Progenitor cell of endocrine pancreas (in vitro differentiated cells): Measurements from ENCODE around the gene CARTPT. TPM values are rescaled to one million over a fixed set of nuclear protein-coding genes. Genes with fewer than 3 reads are reported as not detected.
A peak's percentile ranks its signal among the peaks of the same experiment; 100 is the strongest.

Experiments used
- DNase-seq: peaks from one replicate; pipeline ENCODE4 v3.0.0; 2021; ENCODE audit warnings: low spot score; ENCODE audit not compliant: unreplicated experiment
- H3K27ac Mint-ChIP-seq: 2 replicates; pipeline ENCODE4 v1.8.0; 2021; ENCODE audit warnings: mild to moderate bottlenecking, moderate library complexity, mixed read lengths
- H3K27me3 Mint-ChIP-seq: 2 replicates; pipeline ENCODE4 v1.8.0; 2021; ENCODE audit warnings: mixed read lengths
- H3K36me3 Mint-ChIP-seq: 2 replicates; pipeline ENCODE4 v1.8.0; 2022; ENCODE audit warnings: mixed read lengths; ENCODE audit not compliant: insufficient read depth
- H3K4me1 Mint-ChIP-seq: 2 replicates; pipeline ENCODE4 v1.8.0; 2021; ENCODE audit warnings: low read depth, mixed read lengths
- H3K4me3 Mint-ChIP-seq: 2 replicates; pipeline ENCODE4 v1.8.0; 2021; ENCODE audit warnings: low read depth, mild to moderate bottlenecking, moderate library complexity, mixed read lengths
- H3K9me3 Mint-ChIP-seq: 2 replicates; pipeline ENCODE4 v1.8.0; 2021; ENCODE audit warnings: low read depth, mixed read lengths
- total RNA-seq: library from RNA; stranded (reverse); gene quantifications from 2 replicates; pipeline ENCODE4 v1.2.1, GENCODE V29; 2021
- TF ChIP-seq, protein P1 (sequence below): fragments of 200-600 bp; sonication (generic); IDR thresholded peaks from one replicate; pipeline ENCODE4 v1.5.0; 2021; ENCODE audit warnings: antibody characterized with exemption, mild to moderate bottlenecking; ENCODE audit not compliant: unreplicated experiment

CARTPT gene
- total RNA-seq, 1 donor from 2014 or later, result not detected

DNA sequence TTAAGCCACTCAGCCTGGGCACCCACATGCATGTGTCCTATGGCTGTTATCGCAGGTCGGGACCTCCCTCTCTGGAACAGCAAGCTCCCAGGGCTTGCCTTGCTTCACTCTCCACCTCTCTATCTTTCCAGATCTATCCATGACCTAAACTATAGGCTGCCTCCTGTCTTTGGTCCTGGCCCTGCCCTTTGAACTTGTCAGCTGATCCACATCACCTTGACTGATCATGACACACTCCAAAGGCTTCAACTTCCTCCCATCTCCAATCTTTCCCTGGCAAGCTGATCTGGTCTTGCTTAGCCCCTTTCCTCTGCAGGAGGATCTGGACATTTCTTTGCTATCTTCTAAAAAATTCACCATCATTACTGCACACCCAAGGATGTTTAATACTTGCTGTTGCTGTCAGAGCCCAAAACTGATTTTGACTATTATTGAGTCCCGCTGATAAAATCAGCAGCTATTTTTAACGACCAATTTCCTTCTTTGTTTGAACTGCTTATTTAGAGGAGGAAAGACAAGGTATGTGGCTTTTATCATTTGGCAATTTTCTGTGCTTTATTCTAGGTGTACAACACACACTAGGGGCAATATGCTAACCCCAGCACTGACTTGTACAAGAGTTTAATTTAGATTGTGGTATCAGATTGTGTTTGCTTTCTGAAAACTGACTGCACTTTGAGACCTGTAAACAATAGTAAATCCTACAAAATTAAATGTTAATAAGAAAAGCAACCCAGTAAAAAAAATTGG lies 33.5 kb downstream of the CARTPT start:
- Mint-ChIP-seq H3K9me3 (no peaks in the 10 kb centered on the region), H3K27me3 (peaks cover 6% of the 10 kb centered on the region), H3K27ac (no peak overlapping the region), H3K36me3 (no peaks in the 10 kb centered on the region), H3K4me3 (no peak overlapping the region), H3K4me1 (peaks cover 2% of the 10 kb centered on the region)
- TF ChIP-seq, protein P1, sequence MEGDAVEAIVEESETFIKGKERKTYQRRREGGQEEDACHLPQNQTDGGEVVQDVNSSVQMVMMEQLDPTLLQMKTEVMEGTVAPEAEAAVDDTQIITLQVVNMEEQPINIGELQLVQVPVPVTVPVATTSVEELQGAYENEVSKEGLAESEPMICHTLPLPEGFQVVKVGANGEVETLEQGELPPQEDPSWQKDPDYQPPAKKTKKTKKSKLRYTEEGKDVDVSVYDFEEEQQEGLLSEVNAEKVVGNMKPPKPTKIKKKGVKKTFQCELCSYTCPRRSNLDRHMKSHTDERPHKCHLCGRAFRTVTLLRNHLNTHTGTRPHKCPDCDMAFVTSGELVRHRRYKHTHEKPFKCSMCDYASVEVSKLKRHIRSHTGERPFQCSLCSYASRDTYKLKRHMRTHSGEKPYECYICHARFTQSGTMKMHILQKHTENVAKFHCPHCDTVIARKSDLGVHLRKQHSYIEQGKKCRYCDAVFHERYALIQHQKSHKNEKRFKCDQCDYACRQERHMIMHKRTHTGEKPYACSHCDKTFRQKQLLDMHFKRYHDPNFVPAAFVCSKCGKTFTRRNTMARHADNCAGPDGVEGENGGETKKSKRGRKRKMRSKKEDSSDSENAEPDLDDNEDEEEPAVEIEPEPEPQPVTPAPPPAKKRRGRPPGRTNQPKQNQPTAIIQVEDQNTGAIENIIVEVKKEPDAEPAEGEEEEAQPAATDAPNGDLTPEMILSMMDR, result no peak
- DNase-seq, result no peak

DNA sequence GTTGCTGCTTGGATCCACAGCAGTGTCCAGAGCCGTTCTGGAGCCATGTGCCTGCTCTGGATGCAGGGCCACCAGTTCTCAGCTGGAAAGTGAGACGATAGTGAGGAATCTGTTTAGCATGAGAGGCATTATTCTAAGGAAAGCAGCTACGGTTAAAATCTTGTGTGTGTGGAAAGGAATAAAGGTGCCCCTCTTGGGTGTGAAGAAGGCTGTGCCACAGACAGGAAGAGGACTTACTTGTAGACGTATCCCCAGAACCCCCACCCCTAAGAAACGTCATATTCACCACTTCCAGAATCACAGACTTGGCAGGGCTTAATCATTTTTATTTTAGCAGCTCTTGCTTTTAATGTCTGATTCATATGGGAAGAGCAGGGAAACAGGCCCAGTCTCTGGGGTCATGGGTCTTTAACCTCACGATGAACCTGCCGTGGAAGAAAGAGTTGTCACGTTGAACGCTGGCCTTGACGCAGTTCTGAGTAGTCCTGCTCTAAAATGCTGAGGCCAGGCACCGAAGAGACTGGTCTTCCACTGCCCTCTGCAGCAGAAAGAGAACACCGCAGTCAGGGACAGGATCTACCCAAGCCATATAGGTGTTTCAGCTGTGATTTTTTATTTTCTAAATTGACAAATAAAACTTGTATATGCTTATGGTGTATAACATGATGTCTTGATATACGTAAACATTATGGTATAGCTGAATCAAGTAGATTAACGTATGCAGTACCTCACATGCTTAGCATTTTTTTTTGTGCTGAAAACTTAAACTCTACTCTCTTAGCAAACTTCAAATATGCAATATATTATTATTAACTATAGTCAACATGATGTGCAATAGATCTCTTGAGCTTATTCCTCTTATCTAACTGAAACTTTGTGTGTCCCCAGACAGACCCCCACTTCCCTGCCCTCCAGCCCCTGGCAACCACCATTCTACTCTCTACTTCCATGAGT lies 38.8 kb downstream of the CARTPT start:
- Mint-ChIP-seq H3K27ac (peak overlapping the region; percentile 2), H3K27me3 (peaks cover 6% of the 10 kb centered on the region), H3K36me3 (no peaks in the 10 kb centered on the region), H3K4me1 (no peaks in the 10 kb centered on the region), H3K9me3 (no peaks in the 10 kb centered on the region), H3K4me3 (no peak overlapping the region)
- DNase-seq, result peak; percentile 34
- TF ChIP-seq, protein P1, result peak; percentile 89

DNA sequence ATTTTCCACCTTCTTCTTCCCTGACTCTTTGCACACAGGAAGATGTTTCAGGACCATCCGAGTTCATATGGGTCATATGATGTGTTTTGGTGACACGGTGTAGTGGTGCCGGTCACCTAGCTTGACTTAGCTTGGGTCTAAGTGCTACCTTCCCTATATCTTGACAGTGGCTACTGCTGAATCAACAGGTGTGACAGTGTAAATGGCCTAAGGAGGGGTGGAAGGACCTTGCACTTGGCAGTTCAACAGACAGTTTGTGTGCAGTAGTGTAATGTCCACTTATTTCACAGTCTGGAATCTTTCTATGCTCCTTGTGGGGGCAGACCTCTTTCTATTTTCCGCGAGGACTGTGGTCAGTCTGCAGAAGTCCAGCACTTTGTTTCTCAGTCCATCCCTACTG lies 43.8 kb downstream of the CARTPT start:
- Mint-ChIP-seq H3K36me3 (no peaks in the 10 kb centered on the region), H3K27me3 (no peaks in the 10 kb centered on the region), H3K9me3 (no peaks in the 10 kb centered on the region), H3K4me3 (no peak overlapping the region), H3K27ac (no peak overlapping the region), H3K4me1 (no peaks in the 10 kb centered on the region)
- no peak for DNase-seq
- TF ChIP-seq, protein P1, result no peak

DNA sequence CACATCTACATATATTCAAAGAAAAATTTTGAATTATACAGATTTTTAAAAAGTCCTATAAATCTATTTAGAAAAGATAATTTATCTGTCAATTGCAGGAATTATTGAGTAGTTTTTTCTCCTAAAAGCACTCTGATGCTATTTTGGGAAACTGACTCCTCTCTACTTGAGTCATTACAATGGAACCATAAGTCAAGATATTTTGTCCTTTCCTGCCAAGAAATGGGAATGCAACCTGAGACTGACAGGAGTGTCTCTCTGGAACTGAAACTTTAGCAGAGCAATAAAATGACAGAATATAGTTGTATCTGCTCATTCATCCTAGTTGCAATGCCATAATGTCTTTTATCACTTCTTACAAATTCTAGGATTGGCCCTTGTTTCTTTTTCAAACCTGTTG lies 48.6 kb downstream of the CARTPT start:
- no peak for DNase-seq
- TF ChIP-seq, protein P1, result no peak
- H3K4me1 Mint-ChIP-seq, result no peaks in the 10 kb centered on the region
- H3K9me3 Mint-ChIP-seq, result no peaks in the 10 kb centered on the region
- no peaks in the 10 kb centered on the region for H3K27me3 Mint-ChIP-seq
- H3K4me3 Mint-ChIP-seq, result no peak overlapping the region
- H3K36me3 Mint-ChIP-seq, result no peaks in the 10 kb centered on the region
- H3K27ac Mint-ChIP-seq, result no peak overlapping the region

DNA sequence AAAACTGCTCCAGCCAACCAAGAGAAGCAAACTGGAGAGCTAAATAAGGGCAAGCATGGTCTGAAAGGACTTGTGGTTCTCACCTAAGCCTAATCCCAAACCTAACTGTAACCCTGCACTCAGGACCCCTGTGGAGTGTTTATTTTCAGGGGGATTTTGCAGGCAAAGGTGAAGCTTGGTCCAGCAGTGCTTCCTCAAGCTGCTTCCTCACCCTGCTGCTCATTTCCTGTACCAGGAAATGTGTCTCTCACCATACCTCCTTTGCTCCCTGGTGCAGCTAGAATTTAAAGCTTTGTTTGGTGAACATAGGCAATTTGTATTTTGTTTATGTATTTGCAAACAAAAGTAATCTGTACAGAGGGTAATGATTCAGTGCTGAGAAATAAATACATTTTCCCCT lies 50.2 kb downstream of the CARTPT start:
- Mint-ChIP-seq H3K27me3 (no peaks in the 10 kb centered on the region), H3K9me3 (no peaks in the 10 kb centered on the region), H3K4me3 (no peak overlapping the region), H3K27ac (no peak overlapping the region), H3K36me3 (no peaks in the 10 kb centered on the region), H3K4me1 (no peaks in the 10 kb centered on the region)
- TF ChIP-seq, protein P1, result no peak
- no peak for DNase-seq
